Aorta (tissue), 5 donors: ENCODE measurements around the gene ZNF689. TPM values are rescaled to one million over a fixed set of nuclear protein-coding genes. Genes with fewer than 3 reads are reported as not detected.
A peak's percentile ranks its signal among the peaks of the same experiment; 100 is the strongest.

Experiments
- ATAC-seq: fragments of 200-7000 bp; cut with Tn5 transposase; one replicate; pipeline ENCODE4 v1.9.1; 2022; ENCODE audit warnings: moderate library complexity; ENCODE audit not compliant: low FRiP score
- DNase-seq, 2 donors: peaks; one replicate each; pipeline ENCODE4 v3.0.0-alpha.2; 2020
- H3K27ac ChIP-seq, 2 donors: one replicate each; pipeline ENCODE4 v1.5.1; 2013; ENCODE audit warnings: low read length in 2 of 2, mild to moderate bottlenecking in 2 of 2, moderate library complexity in 2 of 2, control low read depth in 1 of 2, inconsistent platforms in 1 of 2, low read depth in 1 of 2
- H3K27me3 ChIP-seq, 2 donors: one replicate each; pipeline ENCODE4 v1.6.1; 2013; ENCODE audit warnings: control low read depth in 1 of 2, low read length in 1 of 2, mild to moderate bottlenecking in 1 of 2, moderate library complexity in 1 of 2; ENCODE audit not compliant: insufficient read depth in 2 of 2, control insufficient read depth in 1 of 2
- H3K36me3 ChIP-seq, 2 donors: one replicate each; pipeline ENCODE4 v1.6.1; 2013; ENCODE audit warnings: control low read depth in 1 of 2, low read length in 1 of 2, mild to moderate bottlenecking in 1 of 2; ENCODE audit not compliant: insufficient read depth in 2 of 2, control insufficient read depth in 1 of 2
- H3K4me1 ChIP-seq, 2 donors: one replicate each; pipeline ENCODE4 v1.6.1; 2013; ENCODE audit warnings: low read length in 2 of 2, control low read depth in 1 of 2, mild to moderate bottlenecking in 1 of 2, moderate library complexity in 1 of 2; ENCODE audit not compliant: insufficient read depth in 2 of 2, control insufficient read depth in 1 of 2
- H3K4me3 ChIP-seq, 2 donors: one replicate each; pipeline ENCODE4 v1.5.1; 2013; ENCODE audit warnings: low read length in 2 of 2, control low read depth in 1 of 2, mild to moderate bottlenecking in 1 of 2
- H3K9me3 ChIP-seq: one replicate; pipeline ENCODE4 v1.6.1; 2013; ENCODE audit warnings: mild to moderate bottlenecking, low read length; ENCODE audit not compliant: control insufficient read depth
- WGBS, 2 donors: extraction: QIAGEN DNeasy Blood & Tissue Kit; methylation state at CpG; one replicate each; pipeline ENCODE4 v1.1.7; 2013; 5-methylcytosine and 5-hydroxymethylcytosine counted together
- intact Hi-C, 2 donors: fragments of 100-400 bp; cut with DNase I; formaldehyde crosslinking; loops; one replicate each; pipeline versions ENCODE4 v1.14.2 to v1.15.0; 2022
- polyA plus RNA-seq, 2 donors: library from polyadenylated mRNA; stranded (reverse); fragments of 200-250 nt; gene quantifications; one replicate each; pipeline ENCODE4 v1.2.3, GENCODE V29; 2013
- total RNA-seq, 2 donors: library from RNA; stranded (reverse); fragmentation: NEBNext Ultra II Directional; extraction: Animal tissue kit (Norgen Biotek cat#: 25700); gene quantifications; one replicate each; pipeline ENCODE4 v1.2.1, GENCODE V29; 2021
- donor health status: healthy with polysubstance abuse.
- donor health status: Bipolar disorder and iron deficiency.
- donor health status: DM: no; HTN: no; CAD: no.
- donor health status: DM: no; HTN: no; CAD: no.
- donor health status: DM: yes; HTN: yes; CAD: no.

The ZNF689 gene
- total and polyA plus RNA-seq, 4 donors, result 2.9 to 7.1 (median 4.5) TPM

GRCh38 chr16:30557957-30558788 lies 52.0 kb downstream of the ZNF689 start, which contains the start of gene ZNF764:
TSS of gene ZNF764 (minus strand) at chr16:30558374. CDS start at chr16:30558182, 192 bp downstream.
- H3K4me1 ChIP-seq, result no peaks in the 10 kb centered on the region
- peak within 1 kb of the TSS; percentile 39 to 63 for H3K4me3 ChIP-seq
- intact Hi-C loops, result loop anchor here in 1 of 2 donors (1.0 kb wide), 1 partner anchor 13 kb away; the partner anchor contains the start of gene ZNF688
- WGBS, 2 donors, result 0 to 1% methylated on average over 73 to 74 of the region's 74 CpGs
- H3K27me3 ChIP-seq, result no peaks in the 10 kb centered on the region
- H3K27ac ChIP-seq, result peak within 1 kb of the TSS in 1 of 2 donors; percentile 53
- peaks cover 0 to 4% of the 10 kb centered on the region in 2 donors for H3K36me3 ChIP-seq
- H3K9me3 ChIP-seq, result no peaks in the 10 kb centered on the region
- DNase-seq (peak; percentile 98 to 99), ATAC-seq (peak; percentile 98)

DNA sequence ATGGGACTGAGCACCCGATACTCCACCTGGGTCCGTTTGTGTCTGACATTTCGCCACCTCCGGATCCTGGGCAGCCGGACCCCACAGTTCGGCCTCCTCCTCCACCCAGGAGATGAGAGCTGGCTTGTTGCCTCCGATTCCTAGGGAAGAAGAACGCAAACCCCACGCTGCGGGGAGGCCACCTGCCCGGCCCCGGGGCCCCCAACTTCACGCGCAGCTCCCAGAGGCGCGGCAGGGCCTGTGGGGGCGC lies 52.6 kb downstream of the ZNF689 start:
- intact Hi-C loops, result no loop called here
- H3K27me3 ChIP-seq, result no peaks in the 10 kb centered on the region
- no peaks in the 10 kb centered on the region for H3K4me1 ChIP-seq
- H3K4me3 ChIP-seq, result peak overlapping the region; percentile 39 to 63
- ATAC-seq, result no peak
- H3K36me3 ChIP-seq, result peaks cover 0 to 4% of the 10 kb centered on the region in 2 donors
- peak overlapping the region in 1 of 2 donors; percentile 53 for H3K27ac ChIP-seq
- 0 to 1% methylated on average over 17 of the region's 17 CpGs for WGBS, 2 donors
- peak in 1 of 2 donors; percentile 81 for DNase-seq
- no peaks in the 10 kb centered on the region for H3K9me3 ChIP-seq

DNA sequence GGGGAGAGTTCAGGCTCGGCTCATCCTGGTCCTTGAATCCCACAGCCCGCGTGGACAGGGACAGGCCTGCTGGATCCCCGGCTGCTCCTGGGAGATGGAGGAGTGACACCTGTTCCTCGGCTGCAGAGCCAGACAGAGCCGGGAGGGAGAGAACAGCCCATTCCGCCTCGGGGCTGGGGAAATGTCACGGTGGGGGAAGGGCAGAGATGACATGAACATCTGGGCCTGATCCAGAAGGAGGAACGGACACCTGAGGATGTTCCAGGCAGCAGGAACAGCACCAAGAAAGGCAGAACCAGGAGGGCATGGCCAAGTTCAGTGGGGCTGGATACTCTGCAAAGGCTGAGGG lies 54.1 kb downstream of the ZNF689 start:
- Histone ChIP-seq H3K27me3 (no peaks in the 10 kb centered on the region), H3K4me3 (no peak overlapping the region), H3K4me1 (no peaks in the 10 kb centered on the region), H3K9me3 (no peaks in the 10 kb centered on the region), H3K27ac (no peak overlapping the region), H3K36me3 (peaks cover 0 to 4% of the 10 kb centered on the region in 2 donors)
- no peak for DNase-seq
- ATAC-seq, result no peak
- intact Hi-C loops, result no loop called here
- 77 to 80% methylated on average over 9 to 10 of the region's 10 CpGs for WGBS, 2 donors

GRCh38 chr16:30555315-30556124 lies 54.7 kb downstream of the ZNF689 start:
- no peaks in the 10 kb centered on the region for H3K27me3 ChIP-seq
- WGBS, 2 donors, result 96% methylated on average over 65 to 69 of the region's 69 CpGs

DNA sequence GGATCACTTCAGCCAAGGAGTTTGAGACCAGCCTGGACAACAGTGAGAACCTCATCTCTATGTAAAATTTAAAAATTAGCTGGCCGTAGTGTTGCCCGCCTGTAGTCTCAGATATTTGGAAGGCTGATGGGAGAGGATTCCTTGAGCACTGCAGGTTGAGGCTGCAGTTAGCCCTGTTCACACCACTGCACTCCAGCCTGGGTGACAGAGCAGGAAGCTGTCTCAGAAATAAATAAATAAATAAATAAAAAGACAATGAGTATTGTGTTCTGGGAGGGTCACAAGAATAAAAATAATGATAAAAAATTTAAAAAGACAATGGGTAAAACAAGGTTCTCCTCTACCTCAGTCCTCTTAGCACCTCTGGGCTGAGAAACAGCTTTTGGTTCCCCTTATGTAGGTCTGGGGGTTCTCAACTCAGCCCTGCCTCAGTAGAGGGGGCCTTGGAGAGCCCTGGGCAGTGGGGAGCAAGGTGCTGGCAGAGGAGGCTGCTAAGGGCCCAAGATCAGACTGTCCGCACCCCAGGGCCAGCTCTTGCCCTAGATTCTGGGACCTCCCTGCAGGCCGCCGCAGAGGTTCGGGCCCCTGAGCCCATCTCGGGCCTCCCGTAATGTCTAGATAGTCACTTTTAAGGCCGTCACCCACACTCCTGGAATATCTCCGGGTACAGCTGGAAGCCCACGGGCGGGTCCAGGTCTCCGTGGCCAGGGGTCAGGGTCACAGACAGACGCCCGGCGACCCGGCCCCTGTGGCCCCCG lies 55.5 kb downstream of the ZNF689 start:
- Histone ChIP-seq H3K4me1 (no peaks in the 10 kb centered on the region), H3K27me3 (no peaks in the 10 kb centered on the region), H3K36me3 (peaks cover 0 to 4% of the 10 kb centered on the region in 2 donors), H3K9me3 (no peaks in the 10 kb centered on the region), H3K4me3 (no peak overlapping the region), H3K27ac (no peak overlapping the region)
- intact Hi-C loops, result no loop called here
- ATAC-seq (no peak), DNase-seq (no peak)
- 94 to 95% methylated on average over 18 of the region's 18 CpGs for WGBS, 2 donors

More at GRCh38 chr16:30555315-30556124, 54.7 kb downstream of the ZNF689 start:
- intact Hi-C loops, result no loop called here
- Histone ChIP-seq H3K9me3 (no peaks in the 10 kb centered on the region), H3K36me3 (peaks cover 0 to 4% of the 10 kb centered on the region in 2 donors), H3K4me1 (no peaks in the 10 kb centered on the region), H3K4me3 (no peak overlapping the region), H3K27ac (no peak overlapping the region)
- ATAC-seq, result no peak
- no peak for DNase-seq

DNA sequence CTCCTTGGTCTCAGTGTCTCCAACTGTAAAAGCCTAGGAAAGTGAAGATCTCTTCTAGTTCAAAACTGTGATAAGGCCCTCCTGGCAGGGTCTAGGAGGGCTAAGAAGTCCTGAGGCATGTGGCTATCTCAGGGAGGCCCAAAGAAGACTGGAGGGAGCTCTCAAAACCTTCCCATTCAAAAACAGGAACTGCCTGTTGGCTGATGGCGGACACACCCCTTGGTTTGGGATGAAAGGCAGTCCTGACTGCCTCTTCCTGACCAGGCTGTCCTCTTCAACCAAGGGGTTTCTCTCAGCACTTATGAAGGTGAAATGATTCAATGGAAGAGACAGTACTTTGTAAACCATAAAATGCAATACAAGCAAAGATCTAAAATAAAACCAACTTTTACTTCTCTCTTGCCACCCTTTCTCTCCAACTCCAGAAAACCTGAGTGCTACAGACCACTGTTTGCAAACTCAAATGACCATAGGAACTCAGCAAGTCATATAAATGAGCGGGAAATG lies 56.7 kb downstream of the ZNF689 start:
- DNase-seq (no peak), ATAC-seq (no peak)
- Histone ChIP-seq H3K27me3 (no peaks in the 10 kb centered on the region), H3K27ac (no peak overlapping the region), H3K4me1 (no peaks in the 10 kb centered on the region), H3K9me3 (no peaks in the 10 kb centered on the region), H3K4me3 (no peak overlapping the region), H3K36me3 (peaks cover 0 to 4% of the 10 kb centered on the region in 2 donors)
- intact Hi-C loops, result no loop called here
- 89 to 91% methylated on average over 2 of the region's 2 CpGs for WGBS, 2 donors

DNA sequence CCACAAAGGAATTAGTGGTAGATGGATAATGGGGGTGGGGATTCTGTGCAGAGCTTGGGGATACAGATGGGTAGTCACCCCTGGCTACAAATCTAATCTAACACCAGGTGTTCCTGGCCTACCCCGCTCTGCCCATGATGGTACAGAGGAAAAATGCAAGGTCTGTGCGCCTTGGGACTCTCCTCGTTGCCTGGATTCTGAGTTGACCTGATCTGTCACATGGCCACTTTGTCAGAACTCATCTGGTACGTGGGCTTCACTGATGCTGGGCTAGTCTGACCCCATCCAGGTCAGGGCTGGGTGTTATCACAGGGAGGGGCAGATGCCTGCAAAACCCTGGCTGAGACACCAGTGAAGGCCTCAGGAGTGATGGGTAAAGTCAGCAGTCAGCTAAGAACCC lies 57.2 kb downstream of the ZNF689 start:
- no peak for ATAC-seq
- 80 to 81% methylated on average over 4 of the region's 4 CpGs for WGBS, 2 donors
- DNase-seq, result no peak
- intact Hi-C loops, result no loop called here
- H3K36me3 ChIP-seq, result peaks cover 0 to 4% of the 10 kb centered on the region in 2 donors
- H3K9me3 ChIP-seq, result no peaks in the 10 kb centered on the region
- no peak overlapping the region for H3K4me3 ChIP-seq
- no peaks in the 10 kb centered on the region for H3K27me3 ChIP-seq
- H3K4me1 ChIP-seq, result no peaks in the 10 kb centered on the region
- H3K27ac ChIP-seq, result no peak overlapping the region
